SH-SY5Y (cell line): Measurements from ENCODE around the gene ALG1L2.

Experiments
- GATA2 ChIP-seq: IDR thresholded peaks from 2 replicates; pipeline ENCODE4 v1.6.1; 2011; ENCODE audit warnings: mild to moderate bottlenecking, low read depth, low read length
- GATA3 ChIP-seq: IDR thresholded peaks from 2 replicates; pipeline ENCODE4 v1.6.1; 2011; ENCODE audit warnings: low read depth, mild to moderate bottlenecking, low read length, moderate library complexity

ALG1L2 gene, protein sequence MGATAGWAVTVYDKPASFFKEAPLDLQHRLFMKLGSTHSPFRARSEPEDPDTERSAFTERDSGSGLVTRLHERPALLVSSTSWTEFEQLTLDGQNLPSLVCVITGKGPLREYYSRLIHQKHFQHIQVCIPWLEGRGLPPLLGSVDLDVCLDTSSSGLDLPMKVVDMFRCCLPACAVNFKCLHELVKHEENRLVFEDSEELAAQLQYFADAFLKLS

GRCh38 chr3:130081351-130081881 lies at the start of gene ALG1L2:
ALG1L2 (plus strand) TSS chr3:130081831; CDS start chr3:130082017, 186 bp downstream.
- TF ChIP-seq GATA3 (no peak), GATA2 (no peak)

DNA sequence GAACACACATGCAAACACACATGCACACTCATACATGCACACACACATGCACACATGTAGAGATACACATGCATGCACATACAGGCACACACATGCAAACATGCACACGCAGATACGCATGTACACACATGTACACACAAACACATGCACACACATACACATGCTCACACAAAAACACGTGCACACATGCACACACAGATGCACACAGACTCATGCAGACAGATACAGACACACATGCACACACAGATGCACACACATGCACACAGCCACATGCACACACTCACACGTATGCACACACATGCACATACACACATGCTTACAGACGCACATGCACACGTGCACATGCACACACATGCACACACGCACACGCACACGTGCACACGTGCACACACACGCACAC lies 37.3 kb upstream of the ALG1L2 start:
- TF ChIP-seq GATA2, result no peak

DNA sequence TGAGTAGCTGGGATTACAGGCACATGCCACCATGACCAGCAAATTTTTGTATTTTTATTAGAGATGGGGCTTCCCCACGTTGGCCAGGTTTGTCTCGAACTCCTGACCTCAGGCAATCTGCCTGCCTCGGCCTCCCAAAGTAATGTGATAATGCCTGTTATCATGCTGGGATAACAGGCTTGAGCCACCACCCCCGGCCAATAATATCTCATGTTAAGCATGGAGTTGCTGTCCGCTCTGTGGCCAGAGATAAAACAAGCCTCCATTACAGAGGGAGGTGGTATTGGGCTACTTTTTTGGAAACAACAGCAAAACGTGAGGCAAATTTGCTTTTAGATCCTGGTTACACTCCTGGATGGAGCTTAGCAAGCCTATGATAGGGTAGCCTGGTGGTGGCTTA lies 32.9 kb upstream of the ALG1L2 start:
- TF ChIP-seq GATA2, result no peak
- no peak for TF ChIP-seq GATA3

DNA sequence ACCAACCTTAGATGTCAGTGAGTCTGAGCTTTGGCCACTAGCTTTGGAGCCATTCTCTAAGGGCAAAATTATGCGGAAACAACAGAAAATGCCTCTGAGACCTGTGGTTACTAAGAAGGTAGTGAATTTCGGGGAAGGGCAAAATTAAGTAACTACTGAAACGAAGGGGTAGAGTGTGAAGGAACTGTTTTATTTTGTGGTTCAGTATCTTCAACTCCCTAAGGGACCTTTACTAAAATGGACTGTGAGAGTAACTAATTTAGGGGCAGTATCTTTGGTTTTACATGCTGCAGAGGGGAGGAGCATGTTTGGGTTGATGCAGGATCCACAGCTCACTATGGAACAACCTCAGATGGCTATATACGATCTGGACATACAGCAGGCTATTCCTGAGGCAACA lies 8.0 kb upstream of the ALG1L2 start:
- TF ChIP-seq GATA2, result no peak
- TF ChIP-seq GATA3, result no peak

- TF ChIP-seq GATA3, result no peak
These were observed 4.0 kb upstream of the ALG1L2 start for GRCh38 chr3:130077636-130078035.

GRCh38 chr3:130084436-130084980 lies 2.9 kb downstream of the ALG1L2 start:
- no peak for TF ChIP-seq GATA2
- TF ChIP-seq GATA3, result no peak

DNA sequence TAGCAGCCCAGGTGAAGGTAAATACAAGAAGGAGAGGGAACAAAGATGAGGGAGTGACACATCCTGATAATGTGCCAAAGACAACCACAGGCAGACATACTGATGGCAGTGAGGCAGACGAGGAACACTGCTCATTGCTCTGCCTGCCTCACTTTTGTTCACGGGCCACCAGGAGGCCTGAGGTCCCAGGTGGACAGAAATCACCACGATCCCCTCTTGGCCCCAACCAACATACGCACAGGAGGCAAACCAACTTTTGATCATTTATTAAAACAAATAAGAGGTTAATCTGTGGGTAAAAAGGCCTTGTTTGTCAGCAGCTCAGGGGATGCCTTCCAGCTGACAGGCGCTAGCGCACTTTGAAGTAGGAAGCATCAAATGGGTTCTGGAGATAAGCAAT lies 4.2 kb downstream of the ALG1L2 start:
- TF ChIP-seq GATA2 (no peak), GATA3 (no peak)

- TF ChIP-seq GATA3 (no peak), GATA2 (no peak)
These were observed 6.4 kb downstream of the ALG1L2 start for GRCh38 chr3:130088061-130088460.

GRCh38 chr3:130091958-130092357 lies 10.3 kb downstream of the ALG1L2 start:
- TF ChIP-seq GATA3 (no peak), GATA2 (no peak)

DNA sequence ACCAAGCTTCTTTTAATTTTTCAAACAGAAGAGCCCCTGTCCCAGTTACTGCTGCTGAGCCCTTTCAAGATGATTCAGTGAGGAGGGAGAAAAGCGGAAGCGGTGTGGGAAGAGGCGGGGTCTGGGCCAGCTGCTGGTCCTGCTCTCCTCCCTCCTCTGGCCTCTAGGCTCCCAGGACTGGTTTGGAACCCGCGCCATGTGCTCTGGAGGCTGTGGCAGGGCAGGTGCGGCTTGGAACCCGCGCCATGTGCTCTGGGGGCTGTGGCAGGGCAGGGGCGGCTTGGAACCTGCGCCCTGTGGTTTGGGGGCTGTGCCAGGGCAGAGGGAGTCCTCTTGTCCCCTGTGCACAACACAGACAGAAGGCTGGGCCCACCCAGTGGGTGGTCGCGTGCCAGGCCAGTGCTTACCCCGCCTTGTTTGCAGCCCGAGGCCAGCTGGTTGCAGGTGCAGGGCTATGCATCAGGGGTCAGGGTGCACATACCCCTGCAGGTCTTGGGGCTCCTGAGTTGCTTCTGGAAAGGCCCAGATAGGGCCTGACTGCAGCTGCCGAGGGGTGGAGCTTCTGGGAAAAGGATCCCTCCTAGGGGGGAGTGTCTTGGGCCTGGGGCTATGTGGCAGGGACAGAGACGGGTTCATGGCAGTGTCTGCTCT lies 12.2 kb downstream of the ALG1L2 start:
- TF ChIP-seq GATA2, result no peak
- no peak for TF ChIP-seq GATA3

DNA sequence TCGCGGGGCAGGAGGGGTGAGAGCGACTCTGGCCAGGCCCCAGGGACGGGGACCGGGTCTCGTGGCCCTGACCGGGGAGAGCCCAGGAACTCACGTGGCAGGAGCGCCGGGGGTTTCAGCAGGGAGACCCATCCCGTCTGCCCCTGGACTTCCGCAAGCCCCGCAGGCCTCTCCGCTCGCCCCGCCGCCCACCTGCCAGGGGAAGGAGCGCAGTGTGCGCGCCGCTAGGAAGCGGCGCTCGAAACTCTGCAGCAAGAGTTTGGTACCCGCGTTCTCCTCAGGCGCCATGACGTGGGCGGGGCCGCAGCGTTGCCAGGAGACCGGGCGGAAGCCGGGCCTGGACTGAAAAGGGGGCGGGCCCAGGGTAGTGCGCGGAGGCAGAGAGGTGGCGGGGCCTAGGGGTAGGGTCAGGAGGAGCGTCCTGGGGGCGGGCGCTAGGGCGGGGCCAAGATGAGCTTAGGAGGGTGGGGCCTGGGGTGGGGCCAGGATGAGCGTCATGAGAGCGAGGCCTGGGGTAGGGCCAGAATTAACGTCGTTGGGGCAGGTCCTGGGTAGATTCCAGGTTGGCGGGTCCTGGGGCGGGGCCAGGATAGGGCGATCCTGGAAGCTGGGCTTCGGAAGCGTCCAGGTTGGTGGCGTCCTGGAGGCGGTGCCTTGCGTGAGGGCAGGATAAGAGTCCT lies 29.7 kb downstream of the ALG1L2 start:
- TF ChIP-seq GATA3 (no peak), GATA2 (no peak)

- TF ChIP-seq GATA3 (no peak), GATA2 (no peak)
These were observed 36.3 kb downstream of the ALG1L2 start for GRCh38 chr3:130117933-130118332.

DNA sequence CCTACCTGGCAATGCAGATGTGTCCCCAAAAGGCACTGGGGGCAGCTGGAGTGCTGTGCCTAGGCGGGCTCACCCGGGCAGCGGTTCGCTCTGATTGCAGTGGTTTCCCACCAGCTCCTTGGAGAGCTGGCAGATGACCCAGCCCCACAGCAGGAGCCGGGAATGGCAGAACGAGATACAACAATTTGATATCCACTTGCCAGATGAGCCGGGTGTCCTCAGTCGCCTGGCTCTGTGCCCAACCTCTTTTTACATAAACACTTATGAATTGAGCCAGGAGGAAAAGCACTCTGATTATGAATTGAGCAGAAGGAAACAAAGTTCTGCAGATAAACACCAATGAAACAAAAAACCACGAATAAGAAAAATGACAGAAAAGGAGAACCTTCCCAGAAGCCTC lies 38.2 kb downstream of the ALG1L2 start:
- peak; percentile 63 for TF ChIP-seq GATA2
